Retina (tissue), 1 donor: ENCODE results near the gene TUBA4A.

Experiments used
- DNase-seq: peaks from one replicate; pipeline ENCODE4 v3.0.0-alpha.2; 2016

TUBA4A gene

DNA sequence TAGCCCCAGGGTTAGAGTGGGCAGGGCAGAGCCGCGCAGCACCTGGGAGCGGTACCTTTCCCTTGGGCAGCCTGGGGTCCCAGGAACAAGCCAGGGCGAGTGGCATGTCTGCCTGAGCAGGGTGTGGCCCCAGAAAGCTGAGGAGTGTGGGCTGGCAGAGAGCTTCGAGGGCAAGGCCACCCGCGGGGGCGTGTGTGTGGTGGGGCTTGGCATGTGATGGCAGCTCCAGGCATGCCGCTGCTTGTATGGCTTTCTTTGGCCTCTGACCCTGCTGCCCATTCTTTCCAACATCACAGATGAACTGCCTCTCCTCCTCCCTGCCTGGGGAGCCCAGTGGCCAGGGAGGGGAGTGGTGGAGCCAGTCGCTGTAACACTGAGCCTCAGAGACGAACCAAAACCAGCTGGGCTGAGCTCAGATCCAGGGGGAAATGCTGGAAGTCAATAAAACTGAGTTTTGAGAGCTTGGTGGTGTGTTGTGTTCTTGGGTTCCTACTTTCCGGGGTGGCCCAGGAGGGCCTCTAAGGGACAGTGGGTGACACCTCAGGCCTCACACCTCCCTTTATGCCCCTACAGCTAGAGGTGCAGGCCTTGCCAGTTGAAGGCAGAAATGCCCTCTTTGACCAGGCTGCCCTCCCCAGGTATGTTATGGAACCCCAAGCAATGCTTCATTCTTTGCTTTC lies 32.9 kb upstream of the TUBA4A start:
- DNase-seq, result no peak

DNA sequence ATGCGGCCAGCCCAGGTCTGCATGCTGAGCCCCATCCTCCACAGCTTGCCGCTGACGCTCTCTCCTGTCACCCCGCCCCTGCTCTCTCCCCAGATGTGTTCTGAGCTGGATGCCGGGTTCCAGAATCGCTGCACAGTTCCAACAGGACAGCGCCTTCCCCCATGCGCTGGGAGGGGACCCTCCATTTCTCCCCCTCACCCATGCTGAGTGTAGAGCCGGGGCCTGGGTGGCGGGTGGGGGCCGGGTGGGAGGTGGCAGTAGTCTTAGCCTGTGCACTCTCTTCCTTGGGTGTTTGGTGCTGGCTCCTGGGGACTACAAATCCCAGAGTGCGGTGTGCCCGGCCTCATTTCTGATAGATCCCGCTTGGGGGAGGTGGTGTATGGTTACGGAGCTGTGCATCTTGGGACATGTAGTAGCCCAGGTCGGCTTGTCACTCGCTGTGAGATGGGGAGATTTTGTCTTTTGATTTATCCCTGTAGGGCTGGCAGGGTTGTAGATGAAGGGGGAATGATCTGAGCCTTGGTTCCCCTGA lies 32.2 kb upstream of the TUBA4A start:
- no peak for DNase-seq

DNA sequence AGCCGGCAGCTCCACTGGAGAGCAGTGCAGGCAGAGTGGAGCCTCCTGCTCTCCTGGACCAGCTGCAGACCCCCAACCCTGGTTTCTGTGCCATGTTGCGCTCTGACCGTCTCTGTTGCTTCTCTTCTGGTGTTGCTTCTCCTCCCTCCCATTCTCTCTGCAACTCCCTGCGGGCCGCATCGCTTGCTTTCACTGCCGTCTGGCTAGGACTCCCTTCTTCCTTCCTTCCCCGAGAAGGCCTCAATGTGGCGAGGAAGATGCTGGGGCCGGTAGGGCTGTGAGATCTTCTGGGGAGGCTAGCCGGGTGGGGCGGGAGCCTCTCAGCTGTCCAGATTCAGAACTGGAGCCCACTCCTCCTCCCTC lies 31.6 kb upstream of the TUBA4A start:
- DNase-seq, result no peak

DNA sequence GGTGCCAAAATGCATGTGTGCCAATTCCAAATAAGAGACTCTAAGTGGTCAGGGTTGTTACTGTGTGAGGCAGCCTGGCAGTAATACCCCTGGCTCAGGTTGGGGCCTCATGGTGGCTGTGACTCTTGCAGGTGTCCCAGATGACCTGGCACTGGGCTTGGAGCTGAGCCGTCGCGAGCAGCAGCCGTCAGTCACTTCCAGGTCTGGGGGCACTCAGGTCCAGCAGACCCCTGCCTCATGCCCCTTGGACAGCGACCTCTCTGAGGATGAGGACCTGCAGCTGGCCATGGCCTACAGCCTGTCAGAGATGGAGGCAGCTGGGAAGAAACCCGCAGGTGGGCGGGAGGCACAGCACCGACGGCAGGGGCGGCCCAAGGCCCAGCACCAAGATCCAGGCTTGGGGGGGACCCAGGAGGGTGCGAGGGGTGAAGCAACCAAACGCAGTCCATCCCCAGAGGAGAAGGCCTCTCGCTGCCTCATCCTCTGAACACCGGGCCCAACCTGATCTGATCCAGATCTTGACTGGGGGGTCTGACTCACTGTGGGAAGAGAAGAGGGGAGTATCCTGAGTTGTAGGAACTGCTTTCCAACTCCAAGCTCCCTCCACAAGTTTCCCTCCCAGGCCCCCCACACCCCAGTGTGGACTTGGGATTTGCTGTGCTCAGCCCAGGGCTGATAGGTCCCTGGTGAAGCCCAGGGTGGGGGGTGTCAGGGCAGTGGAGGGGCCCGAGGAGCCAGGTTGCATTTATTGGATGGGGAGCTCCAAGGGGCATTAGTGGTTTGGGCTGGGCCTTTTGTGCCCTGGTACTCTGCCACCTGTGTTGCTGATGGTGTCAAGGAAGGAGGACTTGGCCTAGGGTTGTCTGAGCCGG lies 31.0 kb upstream of the TUBA4A start:
- DNase-seq, result no peak

DNA sequence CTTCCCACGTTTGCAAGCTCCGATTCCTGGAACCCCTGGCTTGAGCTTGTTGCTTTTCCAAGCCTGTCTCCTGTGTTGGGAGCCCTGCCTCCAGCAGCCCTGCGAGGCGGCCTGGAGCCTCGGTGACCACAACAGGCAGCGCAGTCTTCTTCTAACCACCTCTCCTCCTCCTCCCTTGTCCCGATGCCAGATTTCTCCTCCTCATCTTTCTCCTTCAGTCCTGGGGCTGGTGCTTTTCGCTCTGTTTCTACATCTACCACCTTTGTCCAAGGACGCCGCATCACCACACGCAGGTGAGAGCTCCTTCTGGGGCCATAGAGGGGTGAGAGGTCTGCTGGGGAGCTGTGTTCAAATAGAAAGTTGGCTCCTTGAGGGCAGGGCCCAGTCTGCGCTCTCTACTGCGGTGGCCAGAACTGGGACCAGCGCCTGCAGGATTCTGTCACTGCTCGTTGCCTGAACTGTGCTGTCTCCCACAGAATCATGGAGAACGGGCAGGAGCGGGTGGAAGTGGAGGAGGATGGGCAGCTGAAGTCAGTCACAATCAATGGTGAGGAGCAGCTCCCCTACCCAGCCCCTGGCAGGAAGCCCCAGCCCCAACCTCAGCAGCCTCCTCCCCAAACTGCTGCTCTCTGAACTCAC lies 29.3 kb upstream of the TUBA4A start:
- DNase-seq, result no peak

DNA sequence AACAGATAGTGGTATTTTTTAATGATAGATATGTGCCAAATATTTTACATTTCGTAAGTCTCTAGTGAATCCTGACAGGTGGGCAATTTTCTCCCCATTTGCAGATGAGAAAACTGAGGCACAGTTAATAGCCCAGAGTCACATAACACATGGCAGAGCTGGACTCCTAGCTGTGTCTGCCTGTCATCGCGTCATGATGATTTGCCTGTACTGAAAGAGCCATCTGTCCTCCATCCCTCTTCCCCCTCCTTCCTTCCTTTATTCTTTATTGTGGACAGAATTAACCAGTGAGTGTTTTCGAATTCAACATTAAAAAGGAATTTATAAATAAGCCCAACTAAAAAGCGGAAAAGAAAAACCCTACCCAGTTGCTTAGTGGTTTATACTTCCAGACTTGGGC lies 28.7 kb upstream of the TUBA4A start:
- no peak for DNase-seq

DNA sequence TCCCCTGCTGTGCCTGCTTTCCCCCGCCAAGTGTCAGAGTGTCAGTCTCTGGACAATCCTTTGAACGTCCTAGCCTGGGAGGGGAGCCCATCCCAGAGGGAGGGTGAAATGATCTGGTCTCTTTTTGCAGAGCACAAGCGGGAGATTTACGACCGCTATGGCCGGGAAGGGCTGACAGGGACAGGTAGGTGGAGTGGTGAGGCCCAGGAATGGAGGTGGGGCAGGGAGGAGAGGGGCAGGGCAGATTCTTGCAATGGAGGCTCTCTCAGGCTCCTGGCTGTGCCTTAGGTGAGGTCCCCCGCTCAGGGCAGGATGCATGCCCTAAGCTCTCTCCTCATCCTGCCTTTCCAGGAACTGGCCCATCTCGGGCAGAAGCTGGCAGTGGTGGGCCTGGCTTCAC lies 27.9 kb upstream of the TUBA4A start:
- no peak for DNase-seq

DNA sequence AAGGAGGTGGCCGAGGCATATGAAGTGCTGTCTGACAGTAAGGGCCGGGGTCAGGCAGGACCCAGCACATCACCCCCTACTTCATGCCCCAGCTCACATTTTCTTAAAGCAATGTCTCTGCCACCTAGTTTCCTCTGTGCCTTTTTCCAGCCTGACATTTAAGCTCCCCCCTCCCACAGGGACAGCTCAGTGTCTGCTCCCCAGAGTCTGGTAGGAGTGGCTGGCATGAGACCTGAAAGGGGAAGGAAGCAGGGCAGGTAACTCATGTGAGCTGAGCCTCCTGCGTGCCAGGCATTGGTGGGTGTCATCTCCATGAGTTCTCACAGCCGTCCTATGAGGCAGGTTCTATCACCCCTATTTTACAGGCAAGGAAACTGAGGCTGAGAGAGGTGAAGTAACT lies 26.9 kb upstream of the TUBA4A start:
- DNase-seq, result no peak

DNA sequence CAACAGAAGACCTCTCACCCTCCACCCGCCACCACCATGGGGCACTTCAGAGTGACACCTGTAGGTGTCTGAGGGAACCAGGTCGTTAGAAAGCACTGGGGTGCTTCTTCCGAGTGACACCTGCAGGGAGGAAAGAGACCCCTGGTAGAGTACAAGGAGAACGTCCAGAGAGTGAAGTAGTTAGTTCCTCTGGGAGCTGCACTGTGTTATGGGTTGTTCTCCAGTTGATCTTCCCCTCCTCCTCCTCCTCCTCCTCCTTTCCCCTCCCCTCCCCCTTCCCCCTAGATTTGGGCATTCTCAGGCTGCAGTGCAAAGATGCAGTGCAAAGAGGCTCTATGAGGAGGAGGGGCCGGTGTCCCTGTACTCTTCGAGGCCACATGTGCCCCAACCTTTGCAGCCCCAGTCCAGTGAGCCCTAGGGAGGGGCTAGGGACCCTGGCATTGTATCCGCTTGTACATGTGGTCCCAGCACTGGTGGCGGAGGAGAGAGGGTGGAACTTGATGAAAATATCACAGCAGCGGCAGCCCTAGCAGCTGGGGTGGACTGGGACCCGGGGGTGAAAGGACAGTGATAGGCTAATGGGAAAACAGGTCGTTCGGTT lies 26.3 kb upstream of the TUBA4A start:
- DNase-seq, result no peak

DNA sequence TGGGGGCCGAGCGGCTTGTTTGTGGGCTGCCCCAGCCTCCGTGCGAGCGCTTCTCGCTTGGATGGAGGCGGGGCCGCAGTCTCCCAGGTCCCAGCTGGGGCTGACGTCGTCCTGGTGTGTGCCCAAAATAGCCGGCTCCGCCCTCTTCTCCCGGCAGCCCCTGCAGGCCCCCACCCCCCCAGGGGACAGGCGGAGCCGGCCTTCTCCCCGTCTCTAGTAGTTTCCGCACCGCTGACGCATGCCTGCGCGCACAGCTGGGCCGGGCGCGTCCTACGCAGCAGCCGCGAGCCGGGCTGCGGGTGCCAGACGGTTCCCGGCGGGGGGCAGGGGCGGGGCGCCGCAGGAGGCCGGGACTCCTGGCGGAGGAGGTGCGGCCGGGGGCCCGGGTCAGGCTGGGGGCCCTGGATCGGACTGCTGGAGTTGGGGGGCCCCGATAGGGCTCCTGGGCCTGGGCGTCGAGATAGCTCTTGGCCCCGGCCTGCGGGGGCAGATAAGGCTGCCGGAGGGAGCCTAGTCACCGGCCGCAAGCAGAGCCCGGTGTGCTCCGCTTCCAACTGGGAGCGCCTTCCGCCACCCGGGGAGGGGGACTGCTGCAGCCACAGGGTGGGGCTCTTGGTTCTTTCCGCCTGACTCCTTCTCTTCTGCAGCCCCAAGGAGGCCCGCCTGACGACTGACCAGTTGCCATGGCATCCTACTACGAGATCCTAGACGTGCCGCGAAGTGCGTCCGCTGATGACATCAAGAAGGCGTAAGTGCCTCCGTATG lies 25.6 kb upstream of the TUBA4A start, which contains the start of gene DNAJB2:
DNAJB2 (plus strand) TSS at position 216 of the 765 bp plus-strand sequence; CDS start at position 684, 468 bp downstream.
- peak; percentile 95 for DNase-seq

DNA sequence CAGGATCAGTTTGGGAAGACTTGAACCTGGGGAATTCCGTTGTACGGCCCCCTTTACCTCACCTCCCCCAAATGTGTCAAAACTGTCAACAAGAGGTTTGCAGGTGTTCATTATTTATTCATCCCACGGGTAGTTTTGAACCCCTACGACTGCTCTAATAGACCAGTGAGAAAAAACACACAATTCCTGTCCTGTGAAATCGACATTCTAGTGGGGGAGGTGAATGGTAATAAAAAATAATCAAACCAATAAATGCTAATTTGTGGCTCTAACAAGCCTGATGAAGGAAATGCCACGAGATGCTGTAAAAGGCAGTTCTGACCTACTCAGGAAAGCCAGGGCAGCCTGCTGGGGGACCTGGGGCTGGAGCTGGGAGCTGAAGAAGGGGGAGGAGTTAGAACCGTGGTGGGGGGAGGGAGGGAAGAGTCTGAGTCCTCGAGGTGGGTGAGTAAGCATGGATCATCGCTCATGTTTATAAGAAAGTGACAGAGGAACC lies 25.0 kb upstream of the TUBA4A start:
- DNase-seq, result no peak

DNA sequence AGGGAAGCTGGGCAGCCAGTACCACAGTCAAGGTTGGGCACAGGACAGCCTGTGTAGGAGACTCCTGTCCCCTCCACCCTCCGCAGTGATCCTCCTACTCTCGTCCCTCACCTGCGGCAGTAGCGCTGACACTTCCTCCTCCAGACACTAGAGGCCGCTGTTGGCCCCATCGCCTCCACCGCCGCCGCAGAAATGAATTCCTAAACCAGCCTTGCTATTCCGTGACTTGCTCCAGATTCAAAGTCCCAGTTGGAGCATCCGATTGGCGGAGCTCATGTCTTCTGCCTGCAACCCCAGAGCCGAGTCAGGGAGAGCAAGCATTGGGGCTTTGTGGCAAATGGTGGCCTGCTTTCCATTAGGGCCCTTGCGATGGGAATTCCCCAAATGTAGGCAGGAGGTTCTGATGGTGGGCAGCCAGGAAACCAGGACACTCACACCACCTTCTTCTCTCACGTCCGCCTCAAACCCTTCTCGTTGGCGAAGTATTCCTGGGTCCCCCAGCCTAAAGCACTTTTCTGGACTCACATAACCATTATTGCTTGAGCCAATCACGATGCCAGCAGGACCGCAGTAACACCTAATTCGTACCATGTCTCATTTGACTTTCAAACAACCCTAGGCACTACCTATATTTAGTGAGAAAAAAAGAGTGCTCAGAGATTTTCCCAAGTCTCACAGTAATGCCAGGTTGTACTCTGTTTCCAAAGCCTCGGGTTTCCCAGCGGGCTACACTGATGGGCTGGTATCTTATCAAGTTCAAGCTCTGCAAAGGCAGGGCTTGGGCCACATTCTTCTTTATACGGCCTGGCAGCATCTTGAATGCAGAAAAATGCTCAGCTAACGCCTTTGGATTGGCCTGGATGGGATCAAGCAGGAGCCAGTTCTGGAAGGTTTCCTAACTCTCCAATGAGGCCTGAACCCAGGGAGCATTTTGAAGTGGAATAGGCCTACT lies 24.3 kb upstream of the TUBA4A start:
- peak; percentile 90 for DNase-seq

DNA sequence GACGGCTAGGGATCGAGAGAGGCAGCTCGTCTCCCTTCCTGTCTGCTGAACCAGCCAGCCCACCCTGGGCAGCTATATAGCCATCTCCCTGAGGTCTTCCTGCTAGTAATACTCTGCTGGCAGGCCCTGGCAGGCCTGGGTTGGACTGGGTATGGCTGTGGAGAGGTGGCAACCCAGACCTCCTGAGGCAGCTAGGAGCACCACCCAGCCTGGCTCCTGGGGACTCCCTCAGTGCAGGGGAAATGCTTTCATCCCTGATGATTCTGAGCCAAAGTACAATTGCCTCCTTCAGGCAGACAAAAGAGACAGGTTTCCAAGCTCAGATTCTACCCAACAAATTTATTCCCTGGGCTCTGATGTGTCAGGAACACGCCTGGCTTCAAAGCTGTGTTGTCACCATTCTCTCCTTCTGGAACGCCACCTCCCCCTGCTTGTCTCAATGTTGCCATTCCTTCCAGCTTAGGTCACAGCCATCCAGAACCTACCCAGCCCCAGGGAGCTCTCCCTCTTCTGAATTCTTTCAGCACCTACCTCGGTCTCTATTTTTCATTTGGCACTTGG lies 20.7 kb upstream of the TUBA4A start:
- no peak for DNase-seq

DNA sequence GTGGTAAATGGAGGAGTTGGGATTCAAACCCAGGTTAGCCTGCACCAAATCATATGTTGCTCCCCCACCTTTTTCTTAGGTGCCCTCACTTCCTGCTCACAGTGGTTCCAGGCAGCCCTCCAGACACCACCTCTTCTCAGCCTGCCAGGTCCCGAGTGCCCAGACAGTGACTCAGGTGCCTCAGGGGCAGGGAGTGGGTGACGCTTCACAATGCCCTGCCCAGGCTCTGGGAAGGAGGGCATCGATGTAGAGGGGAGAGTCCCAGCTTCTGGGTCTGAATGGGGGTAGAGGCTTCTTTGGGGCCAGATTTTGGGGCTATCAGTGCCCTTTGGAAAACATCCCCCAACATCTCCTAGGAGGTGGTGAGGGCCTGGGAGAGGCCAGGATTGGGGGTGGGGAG lies 20.2 kb upstream of the TUBA4A start:
- DNase-seq, result no peak

DNA sequence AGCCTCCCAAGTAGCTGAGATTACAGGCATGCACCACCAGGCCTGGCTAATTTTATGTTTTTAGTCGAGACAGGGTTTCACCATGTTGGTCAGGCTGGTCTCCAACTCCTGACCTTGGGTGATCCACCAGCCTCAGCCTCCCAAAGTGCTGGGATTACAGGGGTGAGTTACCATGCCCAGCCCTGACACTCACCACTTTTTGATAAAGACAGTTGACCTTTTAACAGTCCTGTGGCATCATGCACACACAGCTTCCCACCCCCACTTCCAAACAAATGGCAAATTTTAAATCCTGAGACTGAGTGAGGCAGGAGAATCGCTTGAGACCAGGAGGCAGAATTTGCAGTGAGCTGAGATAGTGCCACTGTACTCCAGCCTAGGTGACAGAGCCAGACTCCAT lies 19.3 kb upstream of the TUBA4A start:
- DNase-seq, result no peak

DNA sequence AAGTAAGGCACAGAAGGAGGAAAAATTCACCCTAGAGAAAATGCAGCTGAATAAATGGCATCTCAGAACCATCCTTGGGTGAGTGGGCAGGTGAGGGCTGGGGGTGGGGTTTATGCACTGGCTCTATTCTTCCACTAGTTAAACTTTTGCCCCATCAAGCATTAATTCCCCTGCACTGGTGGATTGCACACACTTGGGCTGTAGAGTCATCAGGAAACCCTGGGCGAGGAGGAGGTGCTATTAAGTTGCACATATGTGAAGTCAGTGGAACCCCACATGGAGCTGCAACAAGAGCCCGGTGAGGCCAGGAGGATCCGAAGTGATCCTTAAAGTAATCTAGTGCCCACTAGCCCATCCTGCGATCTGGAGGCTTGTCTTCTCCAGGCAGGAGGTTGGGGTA lies 18.6 kb upstream of the TUBA4A start:
- no peak for DNase-seq

DNA sequence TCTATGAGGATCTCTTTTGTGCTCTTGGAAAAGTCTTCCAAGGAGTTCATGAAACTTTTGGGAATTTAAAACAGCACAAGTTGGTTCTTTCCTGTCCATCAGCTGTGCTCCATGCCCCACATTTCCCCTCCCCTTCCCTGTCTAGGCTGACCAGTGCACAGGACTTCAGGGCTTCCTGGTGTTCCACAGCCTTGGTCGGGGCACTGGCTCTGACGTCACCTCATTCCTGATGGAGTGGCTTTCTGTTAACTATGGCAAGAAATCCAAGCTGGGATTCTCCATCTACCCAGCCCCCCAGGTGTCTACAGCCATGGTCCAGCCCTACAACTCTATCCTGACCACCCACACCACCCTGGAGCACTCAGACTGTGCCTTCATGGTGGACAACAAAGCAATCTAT lies 17.3 kb upstream of the TUBA4A start:
- no peak for DNase-seq

DNA sequence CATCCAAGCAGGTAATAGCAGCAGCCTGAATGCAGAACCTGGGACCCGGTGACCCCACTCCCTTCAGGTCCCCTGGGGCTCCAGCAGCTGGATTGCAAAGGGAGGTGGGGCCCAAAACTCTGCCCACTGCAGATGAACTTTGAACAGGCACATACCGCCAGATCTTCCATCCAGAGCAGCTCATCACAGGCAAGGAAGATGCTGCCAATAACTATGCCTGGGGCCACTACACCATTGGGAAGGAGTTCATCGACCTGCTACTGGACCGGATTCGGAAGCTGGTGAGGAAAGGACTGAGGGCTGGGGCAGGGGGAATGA lies 16.3 kb upstream of the TUBA4A start:
- no peak for DNase-seq

DNA sequence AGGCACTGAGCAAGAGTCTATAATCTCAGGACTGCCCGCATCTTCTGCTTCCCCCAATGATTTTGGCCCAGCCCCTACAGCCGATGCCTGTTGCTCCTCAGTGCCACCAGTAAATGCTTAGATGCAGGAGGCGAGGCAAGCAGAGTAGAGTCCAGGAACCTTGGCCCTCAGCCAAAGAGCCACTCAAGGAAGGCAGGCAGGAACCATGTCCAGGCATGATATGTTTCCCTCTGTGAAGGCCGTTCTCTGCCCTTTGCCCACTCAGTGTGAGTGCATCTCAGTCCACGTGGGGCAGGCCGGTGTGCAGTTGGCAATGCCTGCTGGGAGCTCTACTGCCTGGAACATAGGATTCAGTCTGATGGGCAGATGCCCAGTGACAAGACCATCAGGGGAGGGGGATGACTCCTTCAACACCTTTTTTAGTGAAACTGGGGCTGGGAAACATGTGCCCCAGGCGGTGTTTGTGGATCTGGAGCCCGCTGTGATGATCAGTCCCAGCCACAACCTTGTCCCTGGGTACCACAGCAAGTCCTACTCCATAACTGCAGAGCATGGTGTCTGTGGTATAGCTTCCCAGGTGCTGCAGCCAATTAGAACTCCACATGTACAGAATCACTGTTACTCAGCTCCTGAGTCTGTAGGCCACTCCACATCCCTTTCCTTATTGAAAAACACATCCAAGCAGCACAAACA lies 15.8 kb upstream of the TUBA4A start:
- no peak for DNase-seq

DNA sequence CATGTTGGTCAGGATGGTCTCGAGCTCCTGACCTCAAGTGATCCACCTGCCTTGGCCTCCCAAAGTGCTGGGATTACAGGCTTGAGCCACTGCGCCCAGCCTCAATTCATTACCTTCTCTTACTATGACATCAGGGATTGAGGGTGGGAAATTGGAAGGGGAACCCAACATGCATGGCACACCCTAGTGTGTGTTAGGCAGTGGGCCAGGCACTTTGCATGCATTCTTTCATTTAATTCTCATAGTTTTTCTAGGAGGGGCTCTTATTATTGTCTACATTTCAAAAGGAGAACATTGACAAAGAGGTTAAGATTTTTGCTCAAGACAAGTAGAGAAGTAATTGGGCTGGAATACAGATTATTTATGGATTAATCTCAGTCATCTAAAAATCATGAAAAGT lies 14.6 kb upstream of the TUBA4A start:
- DNase-seq, result no peak
